BLaER1 treated with 17β-estradiol and CSF1 and Interleukin-3, amounts not matched to agents 10 nM and 100 nM (cell line): ENCODE data around the gene PARD3B.

ENCODE experiments used
- H3K27ac ChIP-seq, 11 experiments: shearing (Covaris generic); formaldehyde crosslinking; 2 replicates each; pipeline ENCODE4 v1.8.1; 2022
- H3K27me3 ChIP-seq, 11 experiments: shearing (Covaris generic); formaldehyde crosslinking; 2 replicates each; pipeline ENCODE4 v1.8.1; 2022
- H3K36me3 ChIP-seq, 11 experiments: shearing (Covaris generic); formaldehyde crosslinking; 2 replicates each; pipeline ENCODE4 v1.8.1; 2022
- H3K4me1 ChIP-seq, 10 experiments: shearing (Covaris generic); formaldehyde crosslinking; 2 replicates each; pipeline ENCODE4 v1.8.1; 2022
- H3K4me2 ChIP-seq, 11 experiments: shearing (Covaris generic); formaldehyde crosslinking; 2 replicates each; pipeline ENCODE4 v1.8.1; 2022
- H3K4me3 ChIP-seq, 10 experiments: shearing (Covaris generic); formaldehyde crosslinking; 2 replicates each; pipeline ENCODE4 v1.8.1; 2022
- H3K9ac ChIP-seq, 11 experiments: shearing (Covaris generic); formaldehyde crosslinking; 2 replicates each; pipeline ENCODE4 v1.8.1; 2022
- H3K9me3 ChIP-seq, 11 experiments: shearing (Covaris generic); formaldehyde crosslinking; replicated peaks in 1 of 11; 2 replicates each; pipeline ENCODE4 v1.8.1; 2022
- H4K20me1 ChIP-seq, 11 experiments: shearing (Covaris generic); formaldehyde crosslinking; 2 replicates each; pipeline ENCODE4 v1.8.1; 2022
- Cebpa-rat ChIP-seq, 11 experiments: shearing (Covaris generic); IDR thresholded peaks; 2 replicates each; pipeline ENCODE4 v1.8.1; 2022

PARD3B gene

DNA sequence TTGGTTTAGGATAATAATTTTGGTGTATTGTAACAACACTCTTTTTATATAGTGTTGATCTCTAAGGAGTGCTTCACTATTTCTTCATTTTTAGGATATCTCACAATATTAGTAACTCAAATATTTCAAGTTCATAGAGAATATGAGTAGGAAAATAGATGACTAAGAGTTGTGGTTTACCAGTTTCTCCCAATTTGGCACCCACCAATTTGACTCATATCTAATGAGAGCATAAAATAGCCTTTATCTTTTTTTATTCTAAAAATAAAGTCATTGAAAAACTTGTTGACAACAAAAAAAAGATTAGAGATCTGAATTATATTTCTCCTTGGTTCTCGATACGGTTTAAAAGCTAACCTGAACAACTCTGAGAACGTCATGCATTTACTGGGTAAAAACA is 204.0 kb downstream of the PARD3B start:
- Histone ChIP-seq H3K4me3 (no peak overlapping the region), H3K9me3 (peaks cover 0 to 11% (median 0%) of the 10 kb centered on the region in 11 experiments; a peak in 5 of 22 replicates), H3K4me1 (no peaks in the 10 kb centered on the region), H3K27me3 (no peaks in the 10 kb centered on the region), H3K4me2 (no peak overlapping the region), H3K9ac (no peak overlapping the region), H3K36me3 (no peaks in the 10 kb centered on the region), H3K27ac (no peak overlapping the region), H4K20me1 (no peaks in the 10 kb centered on the region)
- no peak for TF ChIP-seq Cebpa-rat (IDR thresholded peaks at IDR 0.05)

GRCh38 chr2:204750389-204750788 is 205.1 kb downstream of the PARD3B start:
- H3K9me3 ChIP-seq: peaks cover 0 to 9% (median 0%) of the 10 kb centered on the region in 11 experiments; a peak in 5 of 22 replicates
- no peak overlapping the region for H3K27ac ChIP-seq
- H4K20me1 ChIP-seq: no peaks in the 10 kb centered on the region
- no peak for TF ChIP-seq Cebpa-rat (IDR thresholded peaks at IDR 0.05)
- H3K4me1 ChIP-seq: no peaks in the 10 kb centered on the region
- no peaks in the 10 kb centered on the region for H3K27me3 ChIP-seq
- no peak overlapping the region for H3K4me3 ChIP-seq
- no peaks in the 10 kb centered on the region for H3K36me3 ChIP-seq
- no peak overlapping the region for H3K4me2 ChIP-seq
- H3K9ac ChIP-seq: no peak overlapping the region

- H3K4me3 ChIP-seq: no peak overlapping the region
- H3K9me3 ChIP-seq: peaks cover 0 to 9% (median 0%) of the 10 kb centered on the region in 11 experiments; a peak in 2 of 22 replicates
- no peak overlapping the region for H3K27ac ChIP-seq
- H3K9ac ChIP-seq: no peak overlapping the region
- no peak for TF ChIP-seq Cebpa-rat (IDR thresholded peaks at IDR 0.05)
- no peaks in the 10 kb centered on the region for H4K20me1 ChIP-seq
- H3K27me3 ChIP-seq: no peaks in the 10 kb centered on the region
- no peaks in the 10 kb centered on the region for H3K36me3 ChIP-seq
- H3K4me2 ChIP-seq: no peak overlapping the region
- H3K4me1 ChIP-seq: no peaks in the 10 kb centered on the region
Measured at GRCh38 chr2:204751472-204751871, 206.2 kb downstream of the PARD3B start.

- H4K20me1 ChIP-seq: no peaks in the 10 kb centered on the region
- H3K27ac ChIP-seq: no peak overlapping the region
- no peak overlapping the region for H3K4me2 ChIP-seq
- H3K36me3 ChIP-seq: no peaks in the 10 kb centered on the region
- no peaks in the 10 kb centered on the region for H3K4me1 ChIP-seq
- no peak overlapping the region for H3K4me3 ChIP-seq
- H3K9ac ChIP-seq: no peak overlapping the region
- H3K9me3 ChIP-seq: no peaks in the 10 kb centered on the region
- no peak for TF ChIP-seq Cebpa-rat (IDR thresholded peaks at IDR 0.05)
- no peaks in the 10 kb centered on the region for H3K27me3 ChIP-seq
Measured at GRCh38 chr2:204753841-204754240, 208.6 kb downstream of the PARD3B start.

DNA sequence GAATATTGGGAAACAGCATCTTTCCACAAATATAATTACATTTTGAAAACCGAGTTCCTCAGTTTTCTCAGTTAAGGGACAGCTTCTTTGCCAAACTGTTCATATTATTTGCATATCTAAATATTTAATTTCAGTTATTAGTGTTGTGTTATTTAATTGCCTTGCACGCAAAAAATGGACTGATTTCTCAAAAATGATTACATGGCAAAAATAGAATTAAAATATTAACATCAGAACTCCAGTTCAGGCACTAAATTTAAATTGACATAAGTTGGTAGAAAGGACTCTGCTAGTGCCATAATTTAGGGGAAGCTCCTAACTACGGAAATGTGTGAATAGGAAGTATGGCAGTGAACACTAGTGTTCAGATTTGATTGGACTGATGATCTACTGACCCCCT is 209.6 kb downstream of the PARD3B start:
- H3K9ac ChIP-seq: no peak overlapping the region
- H3K27ac ChIP-seq: no peak overlapping the region
- H3K4me1 ChIP-seq: no peaks in the 10 kb centered on the region
- no peak for TF ChIP-seq Cebpa-rat (IDR thresholded peaks at IDR 0.05)
- H3K4me3 ChIP-seq: no peak overlapping the region
- no peaks in the 10 kb centered on the region for H3K9me3 ChIP-seq
- H3K27me3 ChIP-seq: no peaks in the 10 kb centered on the region
- H3K4me2 ChIP-seq: no peak overlapping the region
- H3K36me3 ChIP-seq: no peaks in the 10 kb centered on the region
- no peaks in the 10 kb centered on the region for H4K20me1 ChIP-seq

- no peaks in the 10 kb centered on the region for H3K4me1 ChIP-seq
- no peak overlapping the region for H3K27ac ChIP-seq
- no peak overlapping the region for H3K9ac ChIP-seq
- H3K27me3 ChIP-seq: no peaks in the 10 kb centered on the region
- peaks cover 23 to 33% (median 26%) of the 10 kb centered on the region in 11 experiments for H3K9me3 ChIP-seq
- H3K4me2 ChIP-seq: no peak overlapping the region
- no peak for TF ChIP-seq Cebpa-rat (IDR thresholded peaks at IDR 0.05)
- H4K20me1 ChIP-seq: no peaks in the 10 kb centered on the region
- H3K4me3 ChIP-seq: no peak overlapping the region; a peak in 1 of 20 replicates
- 0 out of 22 replicates have a peak, but pooled peaks cover 0 to 4% (median 0%) of the 10 kb centered on the region in 11 experiments for H3K36me3 ChIP-seq
Measured at GRCh38 chr2:204763974-204764703, 218.9 kb downstream of the PARD3B start.

GRCh38 chr2:204770735-204771134 is 225.5 kb downstream of the PARD3B start:
- H3K4me3 ChIP-seq: no peak overlapping the region
- no peak overlapping the region for H3K4me2 ChIP-seq
- no peaks in the 10 kb centered on the region for H4K20me1 ChIP-seq
- no peak for TF ChIP-seq Cebpa-rat (IDR thresholded peaks at IDR 0.05)
- H3K9ac ChIP-seq: no peak overlapping the region
- H3K27me3 ChIP-seq: no peaks in the 10 kb centered on the region
- H3K36me3 ChIP-seq: no peaks in the 10 kb centered on the region
- no peak overlapping the region for H3K27ac ChIP-seq
- no peaks in the 10 kb centered on the region for H3K4me1 ChIP-seq
- peaks cover 0 to 3% (median 0%) of the 10 kb centered on the region in 11 experiments; a peak in 4 of 22 replicates for H3K9me3 ChIP-seq

- Histone ChIP-seq H3K4me3 (no peak overlapping the region), H3K9me3 (no peaks in the 10 kb centered on the region), H3K27ac (no peak overlapping the region), H3K4me1 (no peaks in the 10 kb centered on the region), H3K36me3 (no peaks in the 10 kb centered on the region), H3K27me3 (no peaks in the 10 kb centered on the region), H4K20me1 (no peaks in the 10 kb centered on the region), H3K9ac (no peak overlapping the region), H3K4me2 (no peak overlapping the region)
- no peak for TF ChIP-seq Cebpa-rat (IDR thresholded peaks at IDR 0.05)
Measured at GRCh38 chr2:204771721-204772120, 226.4 kb downstream of the PARD3B start.

- Histone ChIP-seq H3K27me3 (no peaks in the 10 kb centered on the region), H3K36me3 (no peaks in the 10 kb centered on the region), H3K4me1 (peaks cover 0 to 5% (median 0%) of the 10 kb centered on the region in 10 experiments; a peak in 8 of 20 replicates), H3K27ac (no peak overlapping the region), H4K20me1 (no peaks in the 10 kb centered on the region), H3K4me2 (no peak overlapping the region), H3K9me3 (0 out of 22 replicates have a peak, but pooled peaks cover 0 to 2% (median 0%) of the 10 kb centered on the region in 11 experiments), H3K9ac (no peak overlapping the region), H3K4me3 (no peak overlapping the region)
- TF ChIP-seq Cebpa-rat (IDR thresholded peaks at IDR 0.05): no peak
Measured at GRCh38 chr2:204772546-204772945, 227.3 kb downstream of the PARD3B start.

DNA sequence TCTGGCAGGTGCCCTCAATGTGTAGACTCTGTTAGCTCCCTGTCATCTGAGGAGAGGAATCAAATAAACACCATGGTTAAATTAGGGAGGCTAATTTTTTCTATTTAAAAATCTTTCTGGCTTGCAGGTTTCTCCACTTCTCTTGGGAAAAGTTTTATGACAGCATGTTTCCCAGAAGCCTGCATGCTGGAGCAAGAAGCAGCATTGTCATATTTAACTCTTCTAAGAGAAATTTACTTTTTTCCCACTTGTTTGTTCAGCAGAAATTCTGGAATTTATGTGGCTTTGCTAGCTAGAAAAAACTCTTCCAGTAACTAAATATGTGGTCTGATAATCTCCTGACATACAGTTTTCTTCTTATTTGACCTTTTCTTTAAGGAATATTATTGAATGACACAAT is 230.5 kb downstream of the PARD3B start:
- H3K4me2 ChIP-seq: no peak overlapping the region
- no peaks in the 10 kb centered on the region for H3K27me3 ChIP-seq
- H4K20me1 ChIP-seq: no peaks in the 10 kb centered on the region
- H3K9ac ChIP-seq: no peak overlapping the region
- no peak overlapping the region for H3K27ac ChIP-seq
- H3K36me3 ChIP-seq: no peaks in the 10 kb centered on the region
- H3K9me3 ChIP-seq: 0 out of 22 replicates have a peak, but pooled peaks cover 0 to 6% (median 0%) of the 10 kb centered on the region in 11 experiments
- no peak overlapping the region for H3K4me3 ChIP-seq
- peaks cover 0 to 9% (median 0%) of the 10 kb centered on the region in 10 experiments; a peak in 8 of 20 replicates for H3K4me1 ChIP-seq
- TF ChIP-seq Cebpa-rat (IDR thresholded peaks at IDR 0.05): no peak
